Upper lobe of left lung (tissue), 6 donors: ENCODE measurements around the gene TRAPPC6A. TPM values are rescaled to one million over a fixed set of nuclear protein-coding genes. Genes with fewer than 3 reads are reported as not detected.
A peak's percentile ranks its signal among the peaks of the same experiment; 100 is the strongest.

Experiments
- ATAC-seq, 2 donors: fragments of 200-7000 bp; cut with Tn5 transposase; one replicate each; pipeline ENCODE4 v1.9.1; 2022; ENCODE audit warnings: mild to moderate bottlenecking in 2 of 2, moderate library complexity in 2 of 2; ENCODE audit not compliant: low FRiP score in 2 of 2
- DNase-seq, 2 donors: peaks; one replicate each; pipeline ENCODE4 v3.0.0-alpha.2; 2019 to 2020
- H3K27ac ChIP-seq, 4 donors: fragments of 200-600 bp; sonication (generic); one replicate each; pipeline ENCODE4 v1.5.1; 2016 to 2019
- H3K27me3 ChIP-seq, 4 donors: fragments of 200-600 bp; sonication (generic); one replicate each; pipeline ENCODE4 v1.5.1; 2017 to 2019
- H3K36me3 ChIP-seq, 4 donors: fragments of 200-600 bp; sonication (generic); one replicate each; pipeline ENCODE4 v1.5.1; 2016 to 2019
- H3K4me1 ChIP-seq, 4 donors: fragments of 200-600 bp; sonication (generic); one replicate each; pipeline ENCODE4 v1.5.1; 2018 to 2019
- H3K4me3 ChIP-seq, 4 donors: fragments of 200-600 bp; sonication (generic); one replicate each; pipeline ENCODE4 v1.5.1; 2017 to 2019; ENCODE audit warnings: mild to moderate bottlenecking in 2 of 4, moderate library complexity in 1 of 4
- H3K9me3 ChIP-seq, 4 donors: fragments of 200-600 bp; sonication (generic); one replicate each; pipeline ENCODE4 v1.5.1; 2018 to 2019
- CTCF ChIP-seq, 6 experiments: fragments of 450-650 bp in 4 of 6; fragments of 200-600 bp in 2 of 6; sonication (generic) in 2 of 6; IDR thresholded peaks; one replicate each; pipeline ENCODE4 v1.5.1; 2016 to 2019; ENCODE audit warnings: antibody characterized with exemption in 6 of 6
- EP300 ChIP-seq, 4 donors: sonication (generic); formaldehyde crosslinking; IDR thresholded peaks; one replicate each; pipeline ENCODE4 v1.5.1; 2017; ENCODE audit warnings: antibody characterized with exemption in 4 of 4, control low read depth in 2 of 4
- POLR2A ChIP-seq, 4 donors: fragments of 450-650 bp; IDR thresholded peaks; one replicate each; pipeline ENCODE4 v1.5.1; 2016 to 2017; ENCODE audit warnings: antibody characterized with exemption in 4 of 4, mild to moderate bottlenecking in 2 of 4
- POLR2AphosphoS5 ChIP-seq, 2 donors: sonication (generic); formaldehyde crosslinking; IDR thresholded peaks; one replicate each; pipeline ENCODE4 v1.5.1; 2017; ENCODE audit warnings: antibody characterized with exemption in 2 of 2
- WGBS, 2 donors: methylation state at CpG; one replicate each; pipeline ENCODE4 v1.1.5; 2017 to 2018; 5-methylcytosine and 5-hydroxymethylcytosine counted together
- total RNA-seq, 6 donors: library from RNA; depleted of rRNA in 4 of 6; stranded (reverse); fragments of >200 nt in 4 of 6; gene quantifications; one replicate each; pipeline versions ENCODE4 v1.1.0 to v1.2.1, GENCODE V29; 2016 to 2021
- donor health status: DM: no; HTN: no; CAD: no; lungs with moderate emphysema.
- donor health status: DM: no; HTN: yes; CAD: no; lungs with severe emphysema.

The TRAPPC6A gene
- total RNA-seq, 6 donors from 2014 or later: 10.5 to 53.3 (median 23.7) TPM

GRCh38 chr19:45153339-45154063 lies 24.5 kb downstream of the TRAPPC6A start:
- H3K4me3 ChIP-seq: peak overlapping the region; percentile 12 to 38 (median 30)
- H3K27me3 ChIP-seq: peaks cover 0 to 30% (median 25%) of the 10 kb centered on the region in 4 donors
- TF ChIP-seq EP300 (IDR thresholded peaks at IDR 0.05) (no peak), POLR2AphosphoS5 (IDR thresholded peaks at IDR 0.05) (no peak), POLR2A (IDR thresholded peaks at IDR 0.05) (no peak)
- peaks cover 24 to 33% (median 27%) of the 10 kb centered on the region in 4 donors for H3K4me1 ChIP-seq
- DNase-seq (peak in 1 of 2 donors; percentile 90), ATAC-seq (peak in 1 of 2 donors; percentile 69)
- H3K9me3 ChIP-seq: no peaks in the 10 kb centered on the region
- 1 to 4% methylated on average over 18 to 51 of the region's 69 CpGs for WGBS, 2 donors
- no peaks in the 10 kb centered on the region for H3K36me3 ChIP-seq
- no peak overlapping the region for H3K27ac ChIP-seq

GRCh38 chr19:45152504-45153338 lies 25.3 kb downstream of the TRAPPC6A start:
- Histone ChIP-seq H3K27ac (no peak overlapping the region), H3K4me3 (peak overlapping the region in 3 of 4 donors; percentile 25 to 38 (median 35)), H3K4me1 (peaks cover 24 to 33% (median 27%) of the 10 kb centered on the region in 4 donors), H3K27me3 (peaks cover 0 to 28% (median 23%) of the 10 kb centered on the region in 4 donors), H3K9me3 (no peaks in the 10 kb centered on the region), H3K36me3 (no peaks in the 10 kb centered on the region)
- DNase-seq (peak; percentile 37 to 89), ATAC-seq (peak in 1 of 2 donors; percentile 19)
- WGBS, 2 donors: 3 to 6% methylated on average over 28 to 36 of the region's 91 CpGs
- TF ChIP-seq POLR2AphosphoS5 (IDR thresholded peaks at IDR 0.05): no peak
- no peak for TF ChIP-seq CTCF (IDR thresholded peaks at IDR 0.05)
- no peak for TF ChIP-seq POLR2A (IDR thresholded peaks at IDR 0.05)
- TF ChIP-seq EP300 (IDR thresholded peaks at IDR 0.05): no peak

- 55 to 81% methylated on average over 3 to 10 of the region's 64 CpGs for WGBS, 2 donors
- Histone ChIP-seq H3K27ac (no peak overlapping the region), H3K36me3 (peaks cover 0 to 1% (median 0%) of the 10 kb centered on the region in 4 donors), H3K4me1 (peaks cover 24 to 33% (median 27%) of the 10 kb centered on the region in 4 donors), H3K27me3 (peaks cover 0 to 28% (median 23%) of the 10 kb centered on the region in 4 donors), H3K9me3 (no peaks in the 10 kb centered on the region), H3K4me3 (peak overlapping the region in 3 of 4 donors; percentile 25 to 38 (median 35))
- ATAC-seq (no peak), DNase-seq (peak in 1 of 2 donors; percentile 83)
- no peak for TF ChIP-seq POLR2AphosphoS5 (IDR thresholded peaks at IDR 0.05)
- TF ChIP-seq CTCF (IDR thresholded peaks at IDR 0.05): no peak
- no peak for TF ChIP-seq POLR2A (IDR thresholded peaks at IDR 0.05)
- TF ChIP-seq EP300 (IDR thresholded peaks at IDR 0.05): no peak
These were observed 26.1 kb downstream of the TRAPPC6A start for GRCh38 chr19:45151821-45152503.

GRCh38 chr19:45151320-45151719 lies 26.7 kb downstream of the TRAPPC6A start:
- peaks cover 0 to 28% (median 23%) of the 10 kb centered on the region in 4 donors for H3K27me3 ChIP-seq
- 70 to 73% methylated on average over 4 to 6 of the region's 7 CpGs for WGBS, 2 donors
- H3K36me3 ChIP-seq: peaks cover 0 to 8% (median 3%) of the 10 kb centered on the region in 4 donors
- ATAC-seq (no peak), DNase-seq (peak in 1 of 2 donors; percentile 41)
- H3K9me3 ChIP-seq: no peaks in the 10 kb centered on the region
- no peak overlapping the region for H3K27ac ChIP-seq
- peaks cover 24 to 33% (median 27%) of the 10 kb centered on the region in 4 donors for H3K4me1 ChIP-seq
- no peak overlapping the region for H3K4me3 ChIP-seq
- TF ChIP-seq POLR2A (IDR thresholded peaks at IDR 0.05) (no peak), CTCF (IDR thresholded peaks at IDR 0.05) (no peak), EP300 (IDR thresholded peaks at IDR 0.05) (no peak), POLR2AphosphoS5 (IDR thresholded peaks at IDR 0.05) (no peak)
